Heart left ventricle (tissue), 13 donors: ENCODE results near the gene MALRD1.

ENCODE experiments used
- POLR2A ChIP-seq, 2 donors: fragments of 450-650 bp; IDR thresholded peaks; one replicate each; pipeline ENCODE4 v1.6.1; 2017; ENCODE audit warnings: antibody characterized with exemption in 2 of 2, mild to moderate bottlenecking in 2 of 2, moderate library complexity in 2 of 2
- TF ChIP-seq, protein P1 (sequence below), 12 donors: fragments of 200-600 bp; sonication (generic) in 4 of 12; IDR thresholded peaks; one replicate each; pipeline versions ENCODE4 v1.5.0 to v1.8.0; 2018 to 2022; ENCODE audit warnings: antibody characterized with exemption in 12 of 12, mild to moderate bottlenecking in 5 of 12
- donor health status: ischemic (EF 13 %, LVEDD 7.1; RV severe dilation, severe dysfunction).
- donor health status: DM: no; HTN: yes; CAD: no.
- donor health status: DM: no; HTN: no; CAD: no.
- donor health status: ischemic (EF 25% LVEDD 6.9; RV normal size, moderate dysfunction).
- donor health status: ischemic (EF 25% LVEDD 5.7; RV mildly dilated, moderate dysfunction).
- donor health status: ischemic (EF 35%, LVEDD 5.7; RV mildly dilated, moderate dysfunction).
- donor health status: nonischemic (EF 11% LVEDD 7.7; RV severe dilation, severe dysfunction).
- donor health status: DM: yes; HTN: yes; CAD: no.
- donor health status: PGD.
- donor health status: ischemic (EF 29% LVEDD 5.4; RV normal size, mild dysfunction).
- donor health status: nonischemic (EF 23%, LVEDD 6.1; RV moderate dilation, normal function).

DNA sequence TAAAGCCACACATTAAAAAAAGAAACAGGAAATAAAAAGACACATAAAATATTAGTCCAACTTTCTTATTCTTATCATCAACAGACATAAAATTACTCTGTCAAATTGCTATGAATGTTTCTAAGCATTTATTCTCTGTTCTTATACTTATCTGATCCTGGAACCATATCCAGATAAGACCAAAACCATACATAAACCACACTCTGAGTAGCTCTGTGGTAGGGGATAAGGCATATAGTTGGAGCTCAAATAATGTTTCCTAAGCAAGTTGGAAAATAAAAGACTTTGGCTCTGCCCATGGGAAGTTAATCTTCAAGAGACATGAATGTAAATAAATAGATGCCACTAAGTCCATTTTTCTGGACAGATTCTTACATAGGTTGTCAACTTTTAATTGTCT lies 664.6 kb downstream of the MALRD1 start:
- no peak for TF ChIP-seq POLR2A (IDR thresholded peaks at IDR 0.05)
- TF ChIP-seq, protein P1, sequence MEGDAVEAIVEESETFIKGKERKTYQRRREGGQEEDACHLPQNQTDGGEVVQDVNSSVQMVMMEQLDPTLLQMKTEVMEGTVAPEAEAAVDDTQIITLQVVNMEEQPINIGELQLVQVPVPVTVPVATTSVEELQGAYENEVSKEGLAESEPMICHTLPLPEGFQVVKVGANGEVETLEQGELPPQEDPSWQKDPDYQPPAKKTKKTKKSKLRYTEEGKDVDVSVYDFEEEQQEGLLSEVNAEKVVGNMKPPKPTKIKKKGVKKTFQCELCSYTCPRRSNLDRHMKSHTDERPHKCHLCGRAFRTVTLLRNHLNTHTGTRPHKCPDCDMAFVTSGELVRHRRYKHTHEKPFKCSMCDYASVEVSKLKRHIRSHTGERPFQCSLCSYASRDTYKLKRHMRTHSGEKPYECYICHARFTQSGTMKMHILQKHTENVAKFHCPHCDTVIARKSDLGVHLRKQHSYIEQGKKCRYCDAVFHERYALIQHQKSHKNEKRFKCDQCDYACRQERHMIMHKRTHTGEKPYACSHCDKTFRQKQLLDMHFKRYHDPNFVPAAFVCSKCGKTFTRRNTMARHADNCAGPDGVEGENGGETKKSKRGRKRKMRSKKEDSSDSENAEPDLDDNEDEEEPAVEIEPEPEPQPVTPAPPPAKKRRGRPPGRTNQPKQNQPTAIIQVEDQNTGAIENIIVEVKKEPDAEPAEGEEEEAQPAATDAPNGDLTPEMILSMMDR (IDR thresholded peaks at IDR 0.05), result no peak
